Breast epithelium (tissue), 3 donors: ENCODE results near the gene FCN2.

ENCODE experiments used
- CTCF ChIP-seq, 3 donors: fragments of 450-650 bp; IDR thresholded peaks; one replicate each; pipeline ENCODE4 v1.5.1; 2016 to 2017; ENCODE audit warnings: antibody characterized with exemption in 3 of 3, mild to moderate bottlenecking in 3 of 3, moderate library complexity in 3 of 3
- POLR2A ChIP-seq: fragments of 450-650 bp; IDR thresholded peaks from one replicate; pipeline ENCODE4 v1.6.1; 2016; ENCODE audit warnings: antibody characterized with exemption, mild to moderate bottlenecking, moderate library complexity
- POLR2AphosphoS5 ChIP-seq, 3 donors: sonication (generic); formaldehyde crosslinking; IDR thresholded peaks; one replicate each; pipeline ENCODE4 v1.6.1; 2017; ENCODE audit warnings: antibody characterized with exemption in 3 of 3

DNA sequence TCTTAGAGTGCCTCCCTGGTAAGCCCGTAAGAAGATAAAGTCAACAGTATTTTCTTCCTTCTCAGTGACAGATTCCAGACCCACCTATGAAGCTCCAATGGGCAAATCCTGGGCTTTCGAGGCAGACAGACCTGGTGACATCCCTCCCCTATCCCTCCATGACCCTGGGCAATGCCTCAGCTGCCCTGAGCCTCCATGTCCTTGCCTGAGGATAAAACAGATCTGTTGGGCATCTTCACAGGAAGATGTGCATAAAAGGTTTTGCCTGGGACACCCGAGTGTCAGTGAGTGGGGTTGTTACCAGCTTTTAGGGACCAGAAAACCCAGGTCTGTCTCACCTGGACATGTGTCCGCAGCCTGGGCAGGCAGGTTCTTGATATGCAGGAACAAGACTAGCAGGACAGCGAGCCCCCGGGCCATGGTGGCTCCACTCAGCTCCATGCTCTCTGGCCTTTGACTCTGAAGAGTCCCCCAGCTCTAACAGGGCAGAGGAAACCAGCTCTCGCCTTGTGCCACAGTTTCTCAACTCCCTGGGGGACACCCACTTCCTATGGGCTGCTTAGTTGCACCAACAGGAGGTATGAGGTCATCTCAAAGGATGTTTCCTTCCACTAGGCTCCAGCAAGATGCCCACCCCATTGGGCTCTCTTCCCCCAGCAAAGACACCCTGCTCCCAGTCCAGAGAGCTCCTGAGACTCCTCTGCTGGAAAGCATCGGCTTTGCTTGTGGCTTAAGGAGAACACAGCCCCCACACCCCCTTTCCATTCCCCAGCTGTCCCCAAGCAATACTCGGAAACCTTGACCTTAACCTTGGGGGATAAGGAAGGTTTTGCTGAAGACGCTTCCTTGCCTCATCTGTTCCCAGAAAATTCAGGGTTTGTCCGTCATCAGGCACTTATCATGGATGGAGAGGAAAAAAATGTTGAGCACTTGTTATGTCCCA lies 37.1 kb downstream of the FCN2 start, which contains the start of gene FCN1:
- TF ChIP-seq CTCF (IDR thresholded peaks at IDR 0.05) (no peak), POLR2A (no peak), POLR2AphosphoS5 (IDR thresholded peaks at IDR 0.05) (no peak)
